ENCODE results near the gene CTDSPL2. TPM values are rescaled to one million over a fixed set of nuclear protein-coding genes. Genes with fewer than 3 reads are reported as not detected.

CTDSPL2 gene
- total RNA-seq, 1 donor from 2014 or later = 41.7 TPM

- Mint-ChIP-seq H3K36me3 (ENCODE audit: low read depth) (peaks cover 13% of the 10 kb centered on the region), H3K4me1 (ENCODE audit: low read depth) (peaks cover 6% of the 10 kb centered on the region), H3K27ac (ENCODE audit: unreplicated experiment) (peak overlapping the region; percentile 78), H3K4me3 (ENCODE audit: unreplicated experiment) (no peak overlapping the region), H3K27me3 (ENCODE audit: low read depth) (no peaks in the 10 kb centered on the region), H3K9me3 (ENCODE audit: low read depth) (peaks cover 4% of the 10 kb centered on the region)
- no peak for TF ChIP-seq CTCF (IDR thresholded peaks at IDR 0.05)
- DNase-seq (ENCODE audit: low spot score) = no peak
Observed at GRCh38 chr15:44468709-44469385, 41.4 kb downstream of the CTDSPL2 start.

GRCh38 chr15:44471885-44472455, 44.5 kb downstream of the CTDSPL2 start:
- Mint-ChIP-seq H3K9me3 (ENCODE audit: low read depth) (peaks cover 4% of the 10 kb centered on the region), H3K36me3 (ENCODE audit: low read depth) (peaks cover 10% of the 10 kb centered on the region), H3K4me3 (ENCODE audit: unreplicated experiment) (no peak overlapping the region), H3K27me3 (ENCODE audit: low read depth) (no peaks in the 10 kb centered on the region), H3K4me1 (ENCODE audit: low read depth) (peaks cover 6% of the 10 kb centered on the region), H3K27ac (ENCODE audit: unreplicated experiment) (no peak overlapping the region)
- no peak for TF ChIP-seq CTCF (IDR thresholded peaks at IDR 0.05)
- DNase-seq (ENCODE audit: low spot score) = no peak

GRCh38 chr15:44479343-44479742, 51.9 kb downstream of the CTDSPL2 start:
- no peaks in the 10 kb centered on the region for H3K4me1 Mint-ChIP-seq (ENCODE audit: low read depth)
- no peaks in the 10 kb centered on the region for H3K9me3 Mint-ChIP-seq (ENCODE audit: low read depth)
- H3K4me3 Mint-ChIP-seq (ENCODE audit: unreplicated experiment) = no peak overlapping the region
- H3K27me3 Mint-ChIP-seq (ENCODE audit: low read depth) = no peaks in the 10 kb centered on the region
- TF ChIP-seq CTCF (IDR thresholded peaks at IDR 0.05) = no peak
- H3K27ac Mint-ChIP-seq (ENCODE audit: unreplicated experiment) = no peak overlapping the region
- H3K36me3 Mint-ChIP-seq (ENCODE audit: low read depth) = peaks cover 1% of the 10 kb centered on the region
- DNase-seq (ENCODE audit: low spot score) = no peak

- no peak overlapping the region for H3K27ac Mint-ChIP-seq (ENCODE audit: unreplicated experiment)
Observed at GRCh38 chr15:44482090-44482489, 54.7 kb downstream of the CTDSPL2 start.

GRCh38 chr15:44485880-44486279, 58.5 kb downstream of the CTDSPL2 start:
- H3K36me3 Mint-ChIP-seq (ENCODE audit: low read depth) = peaks cover 13% of the 10 kb centered on the region
- no peak for DNase-seq (ENCODE audit: low spot score)
- H3K9me3 Mint-ChIP-seq (ENCODE audit: low read depth) = no peaks in the 10 kb centered on the region
- no peak overlapping the region for H3K4me3 Mint-ChIP-seq (ENCODE audit: unreplicated experiment)
- no peaks in the 10 kb centered on the region for H3K27me3 Mint-ChIP-seq (ENCODE audit: low read depth)
- TF ChIP-seq CTCF (IDR thresholded peaks at IDR 0.05) = no peak
- peaks cover 22% of the 10 kb centered on the region for H3K4me1 Mint-ChIP-seq (ENCODE audit: low read depth)
- H3K27ac Mint-ChIP-seq (ENCODE audit: unreplicated experiment) = no peak overlapping the region

More at GRCh38 chr15:44482090-44482489, 54.7 kb downstream of the CTDSPL2 start:
- Mint-ChIP-seq H3K4me3 (ENCODE audit: unreplicated experiment) (no peak overlapping the region), H3K4me1 (ENCODE audit: low read depth) (no peaks in the 10 kb centered on the region), H3K27me3 (ENCODE audit: low read depth) (no peaks in the 10 kb centered on the region), H3K36me3 (ENCODE audit: low read depth) (peaks cover 3% of the 10 kb centered on the region), H3K9me3 (ENCODE audit: low read depth) (no peaks in the 10 kb centered on the region)
- TF ChIP-seq CTCF (IDR thresholded peaks at IDR 0.05) = no peak
- no peak for DNase-seq (ENCODE audit: low spot score)
